ENCODE results near the gene GNB1. TPM values are rescaled to one million over a fixed set of nuclear protein-coding genes. Genes with fewer than 3 reads are reported as not detected.
"Not testable (repeated sequence)": the region's sequence is repeated elsewhere in the genome, so short reads cannot be mapped to it uniquely, and the experiment has no call there.

The GNB1 gene
- total RNA-seq, 1 donor from 2014 or later = 116 TPM

GRCh38 chr1:1862905-1863547 lies 27.9 kb downstream of the GNB1 start:
- no peak overlapping the region for H3K4me3 ChIP-seq (ENCODE audit: low read depth, low read length)
- FAIRE-seq (no peak), DNase-seq (ENCODE audit: low read depth) (no peak)
- no peaks in the 10 kb centered on the region for H3K27me3 ChIP-seq (ENCODE audit: control insufficient read depth, insufficient read depth, low read length)
- TF ChIP-seq CTCF (IDR thresholded peaks at IDR 0.05; ENCODE audit: insufficient read depth, low read length, severe bottlenecking) = no peak
- H3K36me3 ChIP-seq (ENCODE audit: control insufficient read depth, insufficient read depth, low read length) = peaks cover 2% of the 10 kb centered on the region

DNA sequence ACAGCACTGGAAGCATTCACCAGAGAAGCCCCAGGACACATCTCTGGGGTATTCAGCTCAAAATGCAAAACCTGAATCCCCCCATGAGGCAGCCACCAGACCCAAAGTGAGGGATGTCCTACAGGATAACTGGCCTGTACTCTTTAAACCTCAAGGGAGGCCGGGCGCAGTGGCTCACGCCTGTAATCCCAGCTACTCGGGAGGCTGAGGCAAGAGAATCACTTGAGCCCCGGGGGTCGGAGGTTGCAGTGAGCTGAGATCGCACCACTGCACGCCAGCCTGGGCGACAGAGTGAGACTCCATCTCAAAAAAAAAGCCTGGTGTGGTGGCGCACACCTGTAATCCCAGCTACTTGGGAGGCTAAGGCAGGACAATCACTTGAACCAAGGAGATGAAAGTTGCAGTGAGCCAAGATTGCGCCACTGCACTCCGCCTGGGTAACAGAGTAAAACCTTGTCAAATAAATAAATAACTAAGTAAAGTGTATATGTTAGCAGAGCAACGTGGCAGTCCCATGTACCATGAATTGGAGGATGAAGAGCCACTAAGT lies 29.1 kb downstream of the GNB1 start:
- H3K36me3 ChIP-seq (ENCODE audit: control insufficient read depth, insufficient read depth, low read length); DNase-seq (ENCODE audit: low read depth); H3K27me3 ChIP-seq (ENCODE audit: control insufficient read depth, insufficient read depth, low read length); H3K4me3 ChIP-seq (ENCODE audit: low read depth, low read length); FAIRE-seq: not testable (repeated sequence)

DNA sequence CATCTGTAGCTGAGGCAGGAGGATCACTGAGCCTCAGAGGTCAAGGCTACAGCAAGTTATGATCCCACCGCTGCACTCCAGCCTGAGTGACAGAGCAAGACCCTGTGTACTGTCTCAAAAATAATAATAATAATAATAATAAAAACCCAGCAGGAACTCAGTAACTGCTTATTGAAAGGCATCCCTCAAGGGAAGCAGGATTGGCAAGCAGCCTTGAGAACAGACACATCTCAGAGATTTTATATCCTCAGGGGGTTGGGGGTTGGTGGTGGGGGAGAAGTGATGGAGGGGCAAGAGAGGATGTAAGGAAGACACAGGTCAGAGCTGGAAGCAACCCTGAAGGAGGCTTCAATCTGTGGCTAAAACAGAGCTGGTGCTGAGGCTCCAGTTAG lies 29.6 kb downstream of the GNB1 start:
- Histone ChIP-seq H3K27me3 (ENCODE audit: control insufficient read depth, insufficient read depth, low read length) (no peaks in the 10 kb centered on the region), H3K36me3 (ENCODE audit: control insufficient read depth, insufficient read depth, low read length) (peaks cover 5% of the 10 kb centered on the region), H3K4me3 (ENCODE audit: low read depth, low read length) (no peak overlapping the region)
- FAIRE-seq (no peak), DNase-seq (ENCODE audit: low read depth) (no peak)
- TF ChIP-seq CTCF (IDR thresholded peaks at IDR 0.05; ENCODE audit: insufficient read depth, low read length, severe bottlenecking) = no peak

DNA sequence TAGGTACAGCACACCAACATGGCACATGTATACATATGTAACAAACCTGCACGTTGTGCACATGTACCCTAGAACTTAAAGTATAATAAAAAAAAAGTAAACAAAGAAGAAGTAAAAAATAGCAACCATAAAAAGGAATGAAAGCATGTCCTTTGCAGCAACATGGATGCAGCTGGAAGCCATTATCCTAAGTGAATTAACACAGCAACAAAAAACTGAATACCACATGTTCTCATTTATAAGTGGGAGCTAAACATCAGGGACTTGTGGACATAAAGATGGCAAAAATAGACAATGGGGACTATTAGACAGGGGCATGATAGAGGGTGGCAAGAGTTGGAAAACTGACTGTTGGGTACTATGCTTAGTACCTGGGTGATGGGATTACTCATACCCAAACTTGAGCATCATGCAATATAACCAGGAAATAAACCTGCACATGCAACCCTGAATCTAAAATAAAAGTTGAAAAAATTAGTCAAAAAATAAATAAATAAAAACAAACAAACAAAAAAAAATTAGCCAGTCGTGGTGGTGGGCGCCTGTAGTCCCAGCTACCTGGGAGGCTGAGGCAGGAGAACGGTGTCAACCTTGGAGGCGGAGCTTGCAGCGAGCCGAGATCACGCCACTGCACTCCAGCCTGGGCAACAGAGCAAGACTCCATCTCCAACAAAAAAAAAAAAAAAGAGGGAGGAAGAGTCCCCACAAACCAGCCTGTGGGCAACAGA lies 30.8 kb downstream of the GNB1 start:
- not testable (repeated sequence) for H3K27me3 ChIP-seq (ENCODE audit: control insufficient read depth, insufficient read depth, low read length); DNase-seq (ENCODE audit: low read depth); FAIRE-seq; H3K36me3 ChIP-seq (ENCODE audit: control insufficient read depth, insufficient read depth, low read length); H3K4me3 ChIP-seq (ENCODE audit: low read depth, low read length)

GRCh38 chr1:1858382-1859086 lies 32.4 kb downstream of the GNB1 start:
- peak; percentile 23 for TF ChIP-seq CTCF (IDR thresholded peaks at IDR 0.05; ENCODE audit: insufficient read depth, low read length, severe bottlenecking)

DNA sequence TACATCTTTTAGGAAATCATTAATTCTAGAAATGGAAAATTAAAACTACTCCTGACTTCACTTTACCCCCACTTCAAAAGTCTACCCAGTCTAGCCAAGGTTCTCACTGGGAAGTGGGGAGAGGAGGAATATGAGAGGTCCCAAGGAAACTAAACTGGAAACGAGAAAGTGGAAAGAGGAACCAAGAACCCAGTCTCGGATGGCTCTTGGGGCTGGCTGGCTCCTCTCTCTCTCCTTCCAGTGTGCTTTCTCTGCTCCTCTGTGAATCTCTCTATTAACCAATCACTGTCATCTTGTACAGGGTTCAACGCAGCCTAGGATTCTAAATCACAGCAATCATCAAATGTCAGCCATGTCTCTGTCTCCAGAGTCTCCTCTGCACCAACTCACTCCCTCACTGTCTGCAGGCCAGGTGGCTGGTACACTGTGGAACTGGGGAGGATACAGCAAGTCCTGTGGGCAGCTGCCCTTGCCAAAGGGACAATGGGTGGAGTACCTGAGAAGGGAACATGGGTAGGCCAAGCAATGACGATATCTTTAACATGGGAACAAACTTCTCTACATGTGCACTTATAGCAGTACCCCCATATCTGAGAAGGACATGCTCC lies 33.7 kb downstream of the GNB1 start:
- Histone ChIP-seq H3K36me3 (ENCODE audit: control insufficient read depth, insufficient read depth, low read length) (peaks cover 7% of the 10 kb centered on the region), H3K27me3 (ENCODE audit: control insufficient read depth, insufficient read depth, low read length) (no peaks in the 10 kb centered on the region), H3K4me3 (ENCODE audit: low read depth, low read length) (no peak overlapping the region)
- no peak for TF ChIP-seq CTCF (IDR thresholded peaks at IDR 0.05; ENCODE audit: insufficient read depth, low read length, severe bottlenecking)
- DNase-seq (ENCODE audit: low read depth) (no peak), FAIRE-seq (no peak)

More at GRCh38 chr1:1858382-1859086, 32.4 kb downstream of the GNB1 start:
- no peak overlapping the region for H3K4me3 ChIP-seq (ENCODE audit: low read depth, low read length)
- DNase-seq (ENCODE audit: low read depth) (peak; percentile 54), FAIRE-seq (no peak)
- peaks cover 7% of the 10 kb centered on the region for H3K36me3 ChIP-seq (ENCODE audit: control insufficient read depth, insufficient read depth, low read length)
- H3K27me3 ChIP-seq (ENCODE audit: control insufficient read depth, insufficient read depth, low read length) = no peaks in the 10 kb centered on the region

GRCh38 chr1:1856161-1856560 lies 34.7 kb downstream of the GNB1 start:
- H3K27me3 ChIP-seq (ENCODE audit: control insufficient read depth, insufficient read depth, low read length); FAIRE-seq; DNase-seq (ENCODE audit: low read depth); H3K4me3 ChIP-seq (ENCODE audit: low read depth, low read length); H3K36me3 ChIP-seq (ENCODE audit: control insufficient read depth, insufficient read depth, low read length): not testable (repeated sequence)
